Stimulated activated naive CD8-positive, alpha-beta T cell treated with anti-CD3 and anti-CD28 coated beads, Interleukin-15, amount 100 ng/mL, for 72 hours (primary cell): ENCODE measurements around the gene FHDC1.
"Not testable (repeated sequence)": the region's sequence is repeated elsewhere in the genome, so short reads cannot be mapped to it uniquely, and the experiment has no call there.

Experiments
- ATAC-seq: fragments of 150-1000 bp; cut with Tn5 transposase; 2 replicates; pipeline ENCODE4 v1.10.0; 2021; ENCODE audit warnings: mild to moderate bottlenecking, moderate library complexity
- DNase-seq, 2 donors: peaks; one replicate each; pipeline ENCODE4 v3.0.0; 2021 to 2022
- H3K27ac Mint-ChIP-seq, 2 donors: one replicate each; pipeline ENCODE4 v1.8.0; 2022; ENCODE audit warnings: mild to moderate bottlenecking in 2 of 2, mixed read lengths in 2 of 2, moderate library complexity in 2 of 2
- H3K27me3 Mint-ChIP-seq: one replicate; pipeline ENCODE4 v1.8.0; 2022; ENCODE audit warnings: mixed read lengths
- H3K4me1 Mint-ChIP-seq: one replicate; pipeline ENCODE4 v1.8.0; 2022; ENCODE audit warnings: mild to moderate bottlenecking, mixed read lengths
- H3K4me3 Mint-ChIP-seq, 2 donors: one replicate each; pipeline ENCODE4 v1.8.0; 2022; ENCODE audit warnings: mild to moderate bottlenecking in 2 of 2, mixed read lengths in 2 of 2, moderate library complexity in 1 of 2
- H3K9me3 Mint-ChIP-seq, 2 donors: one replicate each; pipeline ENCODE4 v1.8.0; 2022; ENCODE audit warnings: mixed read lengths in 2 of 2

FHDC1 gene

GRCh38 chr4:152935631-152936445 lies at the start of gene FHDC1:
Gene FHDC1 (plus strand): TSS chr4:152936323. CDS start chr4:152943058, 6,735 bp downstream.
- Mint-ChIP-seq H3K27ac (no peak within 1 kb of the TSS), H3K4me3 (peak within 1 kb of the TSS; percentile 54 to 72), H3K9me3 (no peaks in the 10 kb centered on the region), H3K27me3 (peaks cover 75% of the 10 kb centered on the region), H3K4me1 (peaks cover 26% of the 10 kb centered on the region)
- ATAC-seq (peak; percentile 48), DNase-seq (peak; percentile 16)

GRCh38 chr4:152887981-152888380 lies 48.1 kb upstream of the FHDC1 start:
- Mint-ChIP-seq H3K4me1 (no peaks in the 10 kb centered on the region), H3K27me3 (no peaks in the 10 kb centered on the region), H3K4me3 (no peak overlapping the region), H3K27ac (no peak overlapping the region), H3K9me3 (no peaks in the 10 kb centered on the region)
- no peak for DNase-seq
- ATAC-seq: no peak

- Mint-ChIP-seq H3K27me3 (no peaks in the 10 kb centered on the region), H3K9me3 (no peaks in the 10 kb centered on the region), H3K27ac (peak overlapping the region in 1 of 2 donors; percentile 28), H3K4me3 (no peak overlapping the region), H3K4me1 (peaks cover under 1% of the 10 kb centered on the region)
- ATAC-seq: no peak
- DNase-seq: no peak
Observed at GRCh38 chr4:152892974-152893373, 43.1 kb upstream of the FHDC1 start.

GRCh38 chr4:152894673-152895072 lies 41.5 kb upstream of the FHDC1 start:
- DNase-seq: no peak
- no peaks in the 10 kb centered on the region for H3K9me3 Mint-ChIP-seq
- H3K27me3 Mint-ChIP-seq: no peaks in the 10 kb centered on the region
- no peak for ATAC-seq
- H3K4me1 Mint-ChIP-seq: peaks cover 6% of the 10 kb centered on the region
- no peak overlapping the region for H3K27ac Mint-ChIP-seq
- no peak overlapping the region for H3K4me3 Mint-ChIP-seq

- DNase-seq (no peak), ATAC-seq (no peak)
- Mint-ChIP-seq H3K9me3 (no peaks in the 10 kb centered on the region), H3K27ac (no peak overlapping the region), H3K4me1 (peaks cover 6% of the 10 kb centered on the region), H3K4me3 (no peak overlapping the region), H3K27me3 (no peaks in the 10 kb centered on the region)
Observed at GRCh38 chr4:152896811-152897210, 39.3 kb upstream of the FHDC1 start.

- ATAC-seq, H3K4me3 Mint-ChIP-seq, DNase-seq, H3K4me1 Mint-ChIP-seq, H3K27ac Mint-ChIP-seq, H3K9me3 Mint-ChIP-seq, H3K27me3 Mint-ChIP-seq: not testable (repeated sequence)
Observed at GRCh38 chr4:152898133-152898532, 38.0 kb upstream of the FHDC1 start.

GRCh38 chr4:152898606-152899005 lies 37.5 kb upstream of the FHDC1 start:
- Mint-ChIP-seq H3K9me3 (no peaks in the 10 kb centered on the region), H3K27ac (no peak overlapping the region), H3K27me3 (no peaks in the 10 kb centered on the region), H3K4me3 (no peak overlapping the region), H3K4me1 (peaks cover 6% of the 10 kb centered on the region)
- DNase-seq: no peak
- ATAC-seq: no peak

- H3K9me3 Mint-ChIP-seq: peaks cover 0 to 5% of the 10 kb centered on the region in 2 donors
- no peak for ATAC-seq
- DNase-seq: no peak
- no peak overlapping the region for H3K27ac Mint-ChIP-seq
- H3K4me1 Mint-ChIP-seq: peaks cover 6% of the 10 kb centered on the region
- no peaks in the 10 kb centered on the region for H3K27me3 Mint-ChIP-seq
- H3K4me3 Mint-ChIP-seq: no peak overlapping the region
Observed at GRCh38 chr4:152900395-152900794, 35.7 kb upstream of the FHDC1 start.

GRCh38 chr4:152901205-152901604 lies 34.9 kb upstream of the FHDC1 start:
- H3K27me3 Mint-ChIP-seq: no peaks in the 10 kb centered on the region
- H3K9me3 Mint-ChIP-seq: peaks cover 0 to 5% of the 10 kb centered on the region in 2 donors
- H3K4me3 Mint-ChIP-seq: no peak overlapping the region
- DNase-seq (no peak), ATAC-seq (no peak)
- no peak overlapping the region for H3K27ac Mint-ChIP-seq
- peaks cover 6% of the 10 kb centered on the region for H3K4me1 Mint-ChIP-seq

GRCh38 chr4:152903658-152904057 lies 32.5 kb upstream of the FHDC1 start:
- peaks cover 0 to 5% of the 10 kb centered on the region in 2 donors for H3K9me3 Mint-ChIP-seq
- no peak for DNase-seq
- no peak for ATAC-seq
- no peak overlapping the region for H3K4me3 Mint-ChIP-seq
- no peak overlapping the region for H3K27ac Mint-ChIP-seq
- no peaks in the 10 kb centered on the region for H3K27me3 Mint-ChIP-seq
- H3K4me1 Mint-ChIP-seq: no peaks in the 10 kb centered on the region

- Mint-ChIP-seq H3K27ac (no peak overlapping the region), H3K27me3 (no peaks in the 10 kb centered on the region), H3K4me3 (no peak overlapping the region), H3K4me1 (no peaks in the 10 kb centered on the region), H3K9me3 (no peaks in the 10 kb centered on the region)
- no peak for DNase-seq
- no peak for ATAC-seq
Observed at GRCh38 chr4:152909901-152910300, 26.2 kb upstream of the FHDC1 start.

- no peak for ATAC-seq
- Mint-ChIP-seq H3K9me3 (no peaks in the 10 kb centered on the region), H3K4me1 (no peaks in the 10 kb centered on the region), H3K27ac (no peak overlapping the region), H3K4me3 (no peak overlapping the region), H3K27me3 (no peaks in the 10 kb centered on the region)
- no peak for DNase-seq
Observed at GRCh38 chr4:152910521-152910920, 25.6 kb upstream of the FHDC1 start.

- no peak overlapping the region for H3K27ac Mint-ChIP-seq
- no peak for DNase-seq
Observed at GRCh38 chr4:152917543-152918395, 18.4 kb upstream of the FHDC1 start.

GRCh38 chr4:152919826-152920225 lies 16.3 kb upstream of the FHDC1 start:
- no peak overlapping the region for H3K4me3 Mint-ChIP-seq
- DNase-seq: no peak
- peak overlapping the region in 1 of 2 donors; percentile 37 for H3K27ac Mint-ChIP-seq
- peaks cover 22 to 24% of the 10 kb centered on the region in 2 donors for H3K9me3 Mint-ChIP-seq
- no peak for ATAC-seq
- H3K4me1 Mint-ChIP-seq: no peaks in the 10 kb centered on the region
- no peaks in the 10 kb centered on the region for H3K27me3 Mint-ChIP-seq

More at GRCh38 chr4:152917543-152918395, 18.4 kb upstream of the FHDC1 start:
- no peaks in the 10 kb centered on the region for H3K4me1 Mint-ChIP-seq
- no peaks in the 10 kb centered on the region for H3K27me3 Mint-ChIP-seq
- peaks cover 22 to 24% of the 10 kb centered on the region in 2 donors for H3K9me3 Mint-ChIP-seq
- H3K4me3 Mint-ChIP-seq: no peak overlapping the region
- ATAC-seq: no peak

GRCh38 chr4:152920768-152921167 lies 15.4 kb upstream of the FHDC1 start:
- ATAC-seq (no peak), DNase-seq (no peak)
- Mint-ChIP-seq H3K27me3 (no peaks in the 10 kb centered on the region), H3K4me1 (no peaks in the 10 kb centered on the region), H3K27ac (no peak overlapping the region), H3K4me3 (no peak overlapping the region), H3K9me3 (peaks cover 22 to 24% of the 10 kb centered on the region in 2 donors)

GRCh38 chr4:152921284-152921683 lies 14.8 kb upstream of the FHDC1 start:
- DNase-seq: no peak
- Mint-ChIP-seq H3K27me3 (no peaks in the 10 kb centered on the region), H3K27ac (no peak overlapping the region), H3K4me3 (no peak overlapping the region), H3K4me1 (no peaks in the 10 kb centered on the region), H3K9me3 (peaks cover 22 to 24% of the 10 kb centered on the region in 2 donors)
- no peak for ATAC-seq
